ENCODE results near the gene NUP153.

GRCh38 chr6:17632934-17633333 is 73.8 kb downstream of the NUP153 start:
- TF ChIP-seq, protein P1, sequence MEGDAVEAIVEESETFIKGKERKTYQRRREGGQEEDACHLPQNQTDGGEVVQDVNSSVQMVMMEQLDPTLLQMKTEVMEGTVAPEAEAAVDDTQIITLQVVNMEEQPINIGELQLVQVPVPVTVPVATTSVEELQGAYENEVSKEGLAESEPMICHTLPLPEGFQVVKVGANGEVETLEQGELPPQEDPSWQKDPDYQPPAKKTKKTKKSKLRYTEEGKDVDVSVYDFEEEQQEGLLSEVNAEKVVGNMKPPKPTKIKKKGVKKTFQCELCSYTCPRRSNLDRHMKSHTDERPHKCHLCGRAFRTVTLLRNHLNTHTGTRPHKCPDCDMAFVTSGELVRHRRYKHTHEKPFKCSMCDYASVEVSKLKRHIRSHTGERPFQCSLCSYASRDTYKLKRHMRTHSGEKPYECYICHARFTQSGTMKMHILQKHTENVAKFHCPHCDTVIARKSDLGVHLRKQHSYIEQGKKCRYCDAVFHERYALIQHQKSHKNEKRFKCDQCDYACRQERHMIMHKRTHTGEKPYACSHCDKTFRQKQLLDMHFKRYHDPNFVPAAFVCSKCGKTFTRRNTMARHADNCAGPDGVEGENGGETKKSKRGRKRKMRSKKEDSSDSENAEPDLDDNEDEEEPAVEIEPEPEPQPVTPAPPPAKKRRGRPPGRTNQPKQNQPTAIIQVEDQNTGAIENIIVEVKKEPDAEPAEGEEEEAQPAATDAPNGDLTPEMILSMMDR (conservative IDR thresholded peaks at IDR 0.05; ENCODE audit: low read length) = no peak
- no peak for TF ChIP-seq EZH2phosphoT487 (IDR thresholded peaks at IDR 0.05; ENCODE audit: borderline replicate concordance)
